HFFc6 (cell line): ENCODE results near the gene DLG2. TPM values are rescaled to one million over a fixed set of nuclear protein-coding genes. Genes with fewer than 3 reads are reported as not detected.
"Not testable (repeated sequence)": the region's sequence is repeated elsewhere in the genome, so short reads cannot be mapped to it uniquely, and the experiment has no call there.

Experiments used
- DNase-seq: peaks from one replicate; pipeline ENCODE4 v3.0.0-alpha.2; 2018
- H3K27ac Mint-ChIP-seq: 2 replicates; pipeline ENCODE4 v1.8.0; 2020; ENCODE audit warnings: mild to moderate bottlenecking, mixed read lengths
- H3K27me3 Mint-ChIP-seq: 2 replicates; pipeline ENCODE4 v1.8.0; 2021; ENCODE audit warnings: mild to moderate bottlenecking, moderate library complexity, mixed read lengths; ENCODE audit not compliant: insufficient read depth
- H3K36me3 Mint-ChIP-seq: 2 replicates; pipeline ENCODE4 v1.8.0; 2021; ENCODE audit warnings: low read depth, mixed read lengths
- H3K4me1 Mint-ChIP-seq: 2 replicates; pipeline ENCODE4 v1.8.0; 2020; ENCODE audit warnings: low read depth, mixed read lengths
- H3K4me3 Mint-ChIP-seq: 2 replicates; pipeline ENCODE4 v1.8.0; 2020; ENCODE audit warnings: mild to moderate bottlenecking, moderate library complexity, mixed read lengths
- H3K9me3 Mint-ChIP-seq: 2 replicates; pipeline ENCODE4 v1.8.0; 2020; ENCODE audit warnings: mild to moderate bottlenecking, mixed read lengths
- total RNA-seq, 6 experiments: library from RNA; stranded (reverse); fragmentation: NEBNext Ultra II Directional; extraction: Animal tissue kit (Norgen Biotek cat#: 25700); gene quantifications; 2 replicates in 1 of 6; 3 replicates in 5 of 6; pipeline ENCODE4 v1.2.3, GENCODE V29; 2021
- TF ChIP-seq, protein P1 (sequence below): fragments of 200-600 bp; sonication (generic); IDR thresholded peaks from 2 replicates; pipeline ENCODE4 v1.5.0; 2021; ENCODE audit warnings: antibody characterized with exemption, mild to moderate bottlenecking

The DLG2 gene
- total RNA-seq, 6 experiments from 2014 or later, result 0.39 to 1.00 (median 0.80) TPM; not detected in 1

DNA sequence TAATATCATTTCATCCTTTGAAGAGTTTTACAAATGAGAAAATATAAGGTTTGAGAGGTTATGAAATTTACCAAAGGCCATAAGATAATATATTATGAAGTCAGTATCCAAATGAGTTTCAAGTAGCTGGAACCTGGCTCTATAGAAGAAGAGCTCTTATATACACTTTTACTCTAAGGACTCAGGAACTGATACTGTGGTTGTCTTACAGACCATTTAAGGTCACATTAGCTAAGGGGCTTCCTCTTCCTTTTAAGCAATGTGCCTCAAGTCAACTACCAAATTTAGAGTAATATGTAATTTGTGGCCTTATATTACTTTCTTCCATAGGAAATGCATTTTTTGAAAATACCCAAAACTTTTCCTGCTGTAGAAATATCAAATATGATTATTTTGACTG, 369.3 kb downstream of the DLG2 start:
- Mint-ChIP-seq H3K27me3 (no peaks in the 10 kb centered on the region), H3K27ac (no peak overlapping the region)

DNA sequence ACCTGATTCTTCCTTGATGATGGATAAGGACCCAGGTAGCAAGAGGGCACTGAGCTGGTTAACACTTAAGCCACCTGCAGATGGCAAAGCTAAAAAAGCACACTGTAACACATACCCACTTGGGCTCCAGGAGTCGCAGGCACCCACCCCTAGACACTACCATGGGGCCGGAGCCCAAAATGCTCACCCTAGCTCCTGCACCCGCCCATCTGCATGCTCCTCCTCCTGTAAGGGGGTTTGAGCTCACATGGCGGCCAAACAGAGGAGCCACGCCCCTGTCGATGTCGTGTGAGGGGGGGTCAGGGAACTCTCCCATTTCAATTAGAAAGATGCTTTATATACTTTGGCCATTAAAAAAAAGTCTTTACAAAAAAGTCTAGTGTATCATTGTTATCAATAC, 370.7 kb downstream of the DLG2 start:
- TF ChIP-seq, protein P1, sequence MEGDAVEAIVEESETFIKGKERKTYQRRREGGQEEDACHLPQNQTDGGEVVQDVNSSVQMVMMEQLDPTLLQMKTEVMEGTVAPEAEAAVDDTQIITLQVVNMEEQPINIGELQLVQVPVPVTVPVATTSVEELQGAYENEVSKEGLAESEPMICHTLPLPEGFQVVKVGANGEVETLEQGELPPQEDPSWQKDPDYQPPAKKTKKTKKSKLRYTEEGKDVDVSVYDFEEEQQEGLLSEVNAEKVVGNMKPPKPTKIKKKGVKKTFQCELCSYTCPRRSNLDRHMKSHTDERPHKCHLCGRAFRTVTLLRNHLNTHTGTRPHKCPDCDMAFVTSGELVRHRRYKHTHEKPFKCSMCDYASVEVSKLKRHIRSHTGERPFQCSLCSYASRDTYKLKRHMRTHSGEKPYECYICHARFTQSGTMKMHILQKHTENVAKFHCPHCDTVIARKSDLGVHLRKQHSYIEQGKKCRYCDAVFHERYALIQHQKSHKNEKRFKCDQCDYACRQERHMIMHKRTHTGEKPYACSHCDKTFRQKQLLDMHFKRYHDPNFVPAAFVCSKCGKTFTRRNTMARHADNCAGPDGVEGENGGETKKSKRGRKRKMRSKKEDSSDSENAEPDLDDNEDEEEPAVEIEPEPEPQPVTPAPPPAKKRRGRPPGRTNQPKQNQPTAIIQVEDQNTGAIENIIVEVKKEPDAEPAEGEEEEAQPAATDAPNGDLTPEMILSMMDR, result no peak
- H3K36me3 Mint-ChIP-seq, result no peaks in the 10 kb centered on the region
- H3K27ac Mint-ChIP-seq, result no peak overlapping the region
- H3K27me3 Mint-ChIP-seq, result no peaks in the 10 kb centered on the region
- no peak for DNase-seq
- H3K4me1 Mint-ChIP-seq, result no peaks in the 10 kb centered on the region
- peaks cover 38% of the 10 kb centered on the region for H3K9me3 Mint-ChIP-seq
- no peak overlapping the region for H3K4me3 Mint-ChIP-seq

More for the DNA sequence above, 369.3 kb downstream of the DLG2 start:
- Mint-ChIP-seq H3K9me3 (peaks cover 44% of the 10 kb centered on the region), H3K36me3 (no peaks in the 10 kb centered on the region), H3K4me1 (no peaks in the 10 kb centered on the region), H3K4me3 (no peak overlapping the region)
- TF ChIP-seq, protein P1, result no peak
- no peak for DNase-seq

DNA sequence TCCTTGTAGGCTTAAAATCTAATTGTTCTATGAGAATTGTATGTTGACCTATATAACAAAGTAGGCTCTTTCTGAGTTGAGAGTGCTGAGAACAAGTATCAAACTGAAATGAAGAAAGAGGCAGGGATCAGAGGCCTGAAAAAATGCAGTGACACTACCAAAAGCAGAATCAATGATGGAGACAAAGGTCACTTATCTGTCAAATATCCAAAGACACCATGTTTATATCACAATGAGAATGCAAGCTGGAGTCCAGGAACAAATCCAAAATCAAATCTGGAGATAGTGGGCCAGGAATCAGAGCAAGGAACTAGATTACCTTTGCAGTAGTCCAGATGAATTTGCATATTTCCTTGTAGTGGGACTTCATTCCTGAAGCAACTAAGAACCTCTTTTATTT, 377.7 kb downstream of the DLG2 start:
- TF ChIP-seq, protein P1, result no peak
- H3K4me1 Mint-ChIP-seq, result no peaks in the 10 kb centered on the region
- H3K4me3 Mint-ChIP-seq, result no peak overlapping the region
- H3K9me3 Mint-ChIP-seq, result peaks cover 25% of the 10 kb centered on the region; the same call in 1 of the 2 replicates
- H3K27ac Mint-ChIP-seq, result no peak overlapping the region
- DNase-seq, result no peak
- H3K36me3 Mint-ChIP-seq, result no peaks in the 10 kb centered on the region
- H3K27me3 Mint-ChIP-seq, result no peaks in the 10 kb centered on the region

DNA sequence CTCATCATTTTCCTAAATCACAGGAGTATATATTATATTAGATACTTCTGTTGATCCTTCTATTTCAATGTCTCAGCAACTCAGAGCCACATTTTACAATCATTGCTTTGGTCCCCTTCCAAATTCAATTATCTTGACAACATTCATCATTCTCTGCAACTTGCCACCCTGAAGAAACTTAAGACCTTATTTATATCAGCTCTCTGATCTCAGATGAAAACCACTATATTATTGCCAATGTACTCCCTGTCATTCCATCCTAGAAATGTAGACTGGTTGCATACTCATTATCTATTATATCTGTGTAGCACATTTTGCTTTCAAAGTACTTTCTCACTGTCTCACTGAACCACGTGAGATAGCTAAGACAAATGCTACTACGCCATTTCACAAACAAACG, 379.3 kb downstream of the DLG2 start:
- no peaks in the 10 kb centered on the region for H3K27me3 Mint-ChIP-seq
- H3K36me3 Mint-ChIP-seq, result no peaks in the 10 kb centered on the region
- no peak overlapping the region for H3K4me3 Mint-ChIP-seq
- DNase-seq, result no peak
- TF ChIP-seq, protein P1, result no peak
- peaks cover 11% of the 10 kb centered on the region; the same call in 1 of the 2 replicates for H3K9me3 Mint-ChIP-seq
- H3K4me1 Mint-ChIP-seq, result no peaks in the 10 kb centered on the region
- no peak overlapping the region for H3K27ac Mint-ChIP-seq

DNA sequence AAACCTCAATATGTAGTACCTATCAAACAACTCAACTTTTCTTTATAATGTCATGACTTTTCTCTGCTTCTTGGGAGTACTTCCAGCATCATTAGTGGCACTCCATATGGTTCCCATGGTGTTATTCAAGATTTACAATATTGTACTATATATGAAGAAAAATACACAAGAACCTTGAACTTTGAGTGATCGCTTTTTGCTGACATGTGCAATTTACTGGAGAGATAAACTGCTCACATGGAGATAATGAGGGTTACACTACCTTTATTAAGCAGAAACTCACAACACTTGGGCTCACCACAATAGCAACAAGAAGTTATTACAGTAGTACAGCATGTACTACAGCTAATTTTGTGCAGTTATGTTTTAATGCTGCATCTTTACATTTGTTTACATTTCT, 388.2 kb downstream of the DLG2 start:
- no peaks in the 10 kb centered on the region for H3K36me3 Mint-ChIP-seq
- peaks cover 8% of the 10 kb centered on the region for H3K9me3 Mint-ChIP-seq
- no peaks in the 10 kb centered on the region; the same call in 1 of the 2 replicates for H3K27me3 Mint-ChIP-seq
- TF ChIP-seq, protein P1, result no peak
- H3K27ac Mint-ChIP-seq, result no peak overlapping the region
- H3K4me3 Mint-ChIP-seq, result no peak overlapping the region
- no peaks in the 10 kb centered on the region for H3K4me1 Mint-ChIP-seq
- no peak for DNase-seq

DNA sequence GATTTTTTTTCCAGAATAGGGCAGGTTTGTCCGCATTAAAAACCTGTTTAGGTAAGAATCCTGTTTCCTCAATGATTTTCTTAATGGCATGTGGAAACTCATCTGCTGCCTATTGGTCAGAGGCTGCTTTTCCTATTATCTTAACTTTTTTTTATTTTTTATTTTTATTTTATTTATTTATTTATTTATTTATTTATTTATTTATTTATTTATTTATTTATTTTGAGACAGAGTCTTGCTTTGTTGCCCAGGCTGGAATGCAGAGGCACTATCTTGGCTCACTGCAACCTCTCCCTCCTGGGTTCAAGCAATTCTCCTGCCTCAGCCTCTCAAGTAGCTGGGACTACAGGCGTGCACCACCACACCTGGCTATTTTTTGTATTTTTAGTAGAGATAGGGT, 389.1 kb downstream of the DLG2 start:
- not testable (repeated sequence) for H3K27ac Mint-ChIP-seq, DNase-seq, H3K4me3 Mint-ChIP-seq, H3K4me1 Mint-ChIP-seq, H3K36me3 Mint-ChIP-seq, H3K27me3 Mint-ChIP-seq
- H3K9me3 Mint-ChIP-seq, result peaks cover 16% of the 10 kb centered on the region
